ENCODE measurements around the gene ZEB1. TPM values are rescaled to one million over a fixed set of nuclear protein-coding genes. Genes with fewer than 3 reads are reported as not detected.

ZEB1 gene
- total and polyA plus RNA-seq, 2 of the 13 experiments (the other 11 are each of a cell fraction or from before 2014, with no cell fraction given): 9.6 to 18.0 TPM

DNA sequence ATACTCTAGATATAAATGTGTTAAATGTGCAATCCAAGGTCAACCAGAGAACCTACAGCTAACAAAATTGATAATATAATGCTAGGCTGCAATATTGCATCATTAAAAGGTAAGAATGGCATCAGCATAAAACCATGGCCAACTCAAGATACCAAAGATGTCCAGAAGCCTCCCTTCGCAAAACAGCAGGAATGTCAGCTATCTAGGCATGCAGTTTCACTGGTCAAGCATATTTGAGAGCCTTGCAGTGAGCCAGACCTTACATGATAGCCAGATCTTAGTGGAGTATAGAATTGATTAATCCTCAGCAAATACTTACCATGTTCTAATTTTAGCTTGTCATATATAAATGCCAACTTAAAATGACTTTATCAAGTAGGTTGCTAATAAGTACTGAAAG lies 138.8 kb downstream of the ZEB1 start (continued):
- TF ChIP-seq CEBPZ (IDR thresholded peaks at IDR 0.05; ENCODE audit: low read length): no peak
- TF ChIP-seq NR2F6 (IDR thresholded peaks at IDR 0.05): no peak
- no peak for TF ChIP-seq NR2F6 (CRISPR knock-in tag; IDR thresholded peaks at IDR 0.05)
- TF ChIP-seq ELK4 (CRISPR knock-in tag; IDR thresholded peaks at IDR 0.05; ENCODE audit: borderline replicate concordance): no peak

DNA sequence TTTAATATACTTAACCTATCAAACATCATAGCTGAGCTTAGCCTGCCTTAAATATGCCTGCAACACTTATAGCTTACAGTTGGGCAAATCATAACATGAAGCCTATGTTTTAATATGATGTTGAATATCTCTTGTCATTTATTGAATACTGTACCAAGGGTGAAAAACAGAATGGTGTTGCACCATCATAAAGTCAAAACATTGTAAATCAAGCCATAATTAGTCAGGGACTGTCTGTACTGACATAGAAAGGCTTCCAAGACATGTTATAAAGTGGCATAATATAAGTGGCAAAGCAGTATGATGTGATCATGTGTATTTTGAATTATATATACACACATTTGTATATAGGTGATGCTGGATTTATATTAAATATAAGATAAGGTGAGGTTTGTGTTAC lies 140.0 kb downstream of the ZEB1 start:
- DNase-seq (ENCODE audit: low spot score) (no peak), ATAC-seq (no peak), FAIRE-seq (no peak)
- Histone ChIP-seq H3K4me3 (replicated peaks in 1 of 3; ENCODE audit: insufficient read depth in 1 of 3, low read depth in 2 of 3, low read length in 3 of 3) (no peak overlapping the region), H3K36me3 (replicated peaks in 1 of 2; ENCODE audit: control insufficient read depth in 1 of 2, insufficient read depth in 2 of 2, low read length in 2 of 2) (peaks cover 0 to 5% of the 10 kb centered on the region in 2 experiments; a peak in 2 of 5 replicates), H3K79me2 (ENCODE audit: insufficient read depth, low read length) (peaks cover 4% of the 10 kb centered on the region), H4K20me1 (ENCODE audit: insufficient read depth, low read length) (no peaks in the 10 kb centered on the region), H3K27ac (ENCODE audit: extremely low read length, insufficient read depth, low read length) (no peak overlapping the region), H3K9ac (ENCODE audit: insufficient read depth, low read depth, low read length) (no peak overlapping the region), H3K4me1 (ENCODE audit: insufficient read depth, low read length) (no peaks in the 10 kb centered on the region), H3K9me3 (ENCODE audit: low read length) (peaks cover 10% of the 10 kb centered on the region; the same call in 1 of the 2 replicates), H3K27me3 (ENCODE audit: control insufficient read depth in 1 of 2, insufficient read depth in 2 of 2, low read length in 2 of 2) (no peaks in the 10 kb centered on the region), H3K4me2 (ENCODE audit: low read depth, low read length) (no peak overlapping the region), H2AFZ (ENCODE audit: low read length) (no peak overlapping the region)
- ChIA-PET CTCF (ENCODE audit: low intra/inter-chr PET ratio, low total read pairs) (no interaction called here), POLR2A (no interaction called here)
- intact Hi-C loops (cut with micrococcal nuclease; ENCODE audit: unreplicated experiment) (no loop called here), in situ Hi-C loops (cut with HindIII; ENCODE audit: extremely low pct_ligation_motif_present, low pct_unique_long_range_greater_than_20kb) (no loop called here)
- no TSS peak for BruUV-seq (replicated peaks)
- TF ChIP-seq ZNF614 (CRISPR knock-in tag; IDR thresholded peaks at IDR 0.05; ENCODE audit: borderline replicate concordance) (no peak), HNRNPH1 (optimal IDR thresholded peaks at IDR 0.05; ENCODE audit: low read depth, low read length) (no peak), ZNF446 (CRISPR knock-in tag; IDR thresholded peaks at IDR 0.05) (no peak), RARG (CRISPR knock-in tag; IDR thresholded peaks at IDR 0.05; ENCODE audit: low read depth) (no peak), KDM4B (CRISPR knock-in tag; IDR thresholded peaks at IDR 0.05) (no peak)
- TF ChIP-seq, protein P1, sequence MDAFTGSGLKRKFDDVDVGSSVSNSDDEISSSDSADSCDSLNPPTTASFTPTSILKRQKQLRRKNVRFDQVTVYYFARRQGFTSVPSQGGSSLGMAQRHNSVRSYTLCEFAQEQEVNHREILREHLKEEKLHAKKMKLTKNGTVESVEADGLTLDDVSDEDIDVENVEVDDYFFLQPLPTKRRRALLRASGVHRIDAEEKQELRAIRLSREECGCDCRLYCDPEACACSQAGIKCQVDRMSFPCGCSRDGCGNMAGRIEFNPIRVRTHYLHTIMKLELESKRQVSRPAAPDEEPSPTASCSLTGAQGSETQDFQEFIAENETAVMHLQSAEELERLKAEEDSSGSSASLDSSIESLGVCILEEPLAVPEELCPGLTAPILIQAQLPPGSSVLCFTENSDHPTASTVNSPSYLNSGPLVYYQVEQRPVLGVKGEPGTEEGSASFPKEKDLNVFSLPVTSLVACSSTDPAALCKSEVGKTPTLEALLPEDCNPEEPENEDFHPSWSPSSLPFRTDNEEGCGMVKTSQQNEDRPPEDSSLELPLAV (CRISPR knock-in tag; conservative IDR thresholded peaks at IDR 0.05; ENCODE audit: low read depth): no peak
- TF ChIP-seq, protein P2, sequence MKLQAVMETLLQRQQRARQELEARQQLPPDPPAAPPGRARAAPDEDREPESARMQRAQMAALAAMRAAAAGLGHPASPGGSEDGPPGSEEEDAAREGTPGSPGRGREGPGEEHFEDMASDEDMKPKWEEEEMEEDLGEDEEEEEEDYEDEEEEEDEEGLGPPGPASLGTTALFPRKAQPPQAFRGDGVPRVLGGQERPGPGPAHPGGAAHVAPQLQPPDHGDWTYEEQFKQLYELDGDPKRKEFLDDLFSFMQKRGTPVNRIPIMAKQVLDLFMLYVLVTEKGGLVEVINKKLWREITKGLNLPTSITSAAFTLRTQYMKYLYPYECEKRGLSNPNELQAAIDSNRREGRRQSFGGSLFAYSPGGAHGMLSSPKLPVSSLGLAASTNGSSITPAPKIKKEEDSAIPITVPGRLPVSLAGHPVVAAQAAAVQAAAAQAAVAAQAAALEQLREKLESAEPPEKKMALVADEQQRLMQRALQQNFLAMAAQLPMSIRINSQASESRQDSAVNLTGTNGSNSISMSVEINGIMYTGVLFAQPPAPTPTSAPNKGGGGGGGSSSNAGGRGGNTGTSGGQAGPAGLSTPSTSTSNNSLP (IDR thresholded peaks at IDR 0.05; ENCODE audit: low read depth, low read length): no peak
- TF ChIP-seq, protein P3, sequence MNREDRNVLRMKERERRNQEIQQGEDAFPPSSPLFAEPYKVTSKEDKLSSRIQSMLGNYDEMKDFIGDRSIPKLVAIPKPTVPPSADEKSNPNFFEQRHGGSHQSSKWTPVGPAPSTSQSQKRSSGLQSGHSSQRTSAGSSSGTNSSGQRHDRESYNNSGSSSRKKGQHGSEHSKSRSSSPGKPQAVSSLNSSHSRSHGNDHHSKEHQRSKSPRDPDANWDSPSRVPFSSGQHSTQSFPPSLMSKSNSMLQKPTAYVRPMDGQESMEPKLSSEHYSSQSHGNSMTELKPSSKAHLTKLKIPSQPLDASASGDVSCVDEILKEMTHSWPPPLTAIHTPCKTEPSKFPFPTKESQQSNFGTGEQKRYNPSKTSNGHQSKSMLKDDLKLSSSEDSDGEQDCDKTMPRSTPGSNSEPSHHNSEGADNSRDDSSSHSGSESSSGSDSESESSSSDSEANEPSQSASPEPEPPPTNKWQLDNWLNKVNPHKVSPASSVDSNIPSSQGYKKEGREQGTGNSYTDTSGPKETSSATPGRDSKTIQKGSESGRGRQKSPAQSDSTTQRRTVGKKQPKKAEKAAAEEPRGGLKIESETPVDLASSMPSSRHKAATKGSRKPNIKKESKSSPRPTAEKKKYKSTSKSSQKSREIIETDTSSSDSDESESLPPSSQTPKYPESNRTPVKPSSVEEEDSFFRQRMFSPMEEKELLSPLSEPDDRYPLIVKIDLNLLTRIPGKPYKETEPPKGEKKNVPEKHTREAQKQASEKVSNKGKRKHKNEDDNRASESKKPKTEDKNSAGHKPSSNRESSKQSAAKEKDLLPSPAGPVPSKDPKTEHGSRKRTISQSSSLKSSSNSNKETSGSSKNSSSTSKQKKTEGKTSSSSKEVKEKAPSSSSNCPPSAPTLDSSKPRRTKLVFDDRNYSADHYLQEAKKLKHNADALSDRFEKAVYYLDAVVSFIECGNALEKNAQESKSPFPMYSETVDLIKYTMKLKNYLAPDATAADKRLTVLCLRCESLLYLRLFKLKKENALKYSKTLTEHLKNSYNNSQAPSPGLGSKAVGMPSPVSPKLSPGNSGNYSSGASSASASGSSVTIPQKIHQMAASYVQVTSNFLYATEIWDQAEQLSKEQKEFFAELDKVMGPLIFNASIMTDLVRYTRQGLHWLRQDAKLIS (CRISPR knock-in tag; IDR thresholded peaks at IDR 0.05): no peak
